ENCODE data around the gene RTF1. TPM values are rescaled to one million over a fixed set of nuclear protein-coding genes. Genes with fewer than 3 reads are reported as not detected.
"Not testable (repeated sequence)": the region's sequence is repeated elsewhere in the genome, so short reads cannot be mapped to it uniquely, and the experiment has no call there.

RTF1 gene
- polyA plus RNA-seq, 1 experiment, result 40.8 TPM

DNA sequence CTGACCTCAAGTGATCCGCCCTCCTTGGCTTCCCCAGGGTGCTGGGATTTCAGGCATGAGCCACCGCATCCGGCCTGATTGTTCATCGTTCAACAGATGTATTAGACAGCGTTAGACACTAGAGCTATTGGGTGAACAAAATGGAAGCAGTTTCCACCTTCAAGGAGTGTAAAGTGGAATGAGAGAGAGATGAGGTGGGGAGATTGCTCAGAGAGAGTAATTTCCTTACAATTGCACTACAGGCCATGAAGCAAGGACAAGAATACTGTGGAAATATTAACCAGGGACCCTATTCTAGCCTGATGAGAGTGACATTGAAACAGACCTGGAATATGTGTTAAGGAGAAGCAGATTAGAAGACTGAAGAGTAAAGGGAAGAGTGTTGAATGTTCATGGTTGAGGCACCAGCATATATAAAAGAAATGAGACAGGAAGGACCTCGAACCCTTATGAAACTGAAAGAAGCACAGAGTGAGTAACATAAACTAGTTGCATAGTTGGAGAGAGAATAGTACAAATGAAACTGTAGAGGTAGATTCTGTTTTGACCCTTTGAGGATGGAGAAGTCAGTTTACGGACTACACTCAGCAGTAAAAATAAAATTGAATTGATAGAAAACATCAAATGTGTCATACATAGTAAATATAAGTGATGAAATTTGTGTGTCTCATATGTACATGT lies 7.2 kb downstream of the RTF1 start:
- TF ChIP-seq, protein P1, sequence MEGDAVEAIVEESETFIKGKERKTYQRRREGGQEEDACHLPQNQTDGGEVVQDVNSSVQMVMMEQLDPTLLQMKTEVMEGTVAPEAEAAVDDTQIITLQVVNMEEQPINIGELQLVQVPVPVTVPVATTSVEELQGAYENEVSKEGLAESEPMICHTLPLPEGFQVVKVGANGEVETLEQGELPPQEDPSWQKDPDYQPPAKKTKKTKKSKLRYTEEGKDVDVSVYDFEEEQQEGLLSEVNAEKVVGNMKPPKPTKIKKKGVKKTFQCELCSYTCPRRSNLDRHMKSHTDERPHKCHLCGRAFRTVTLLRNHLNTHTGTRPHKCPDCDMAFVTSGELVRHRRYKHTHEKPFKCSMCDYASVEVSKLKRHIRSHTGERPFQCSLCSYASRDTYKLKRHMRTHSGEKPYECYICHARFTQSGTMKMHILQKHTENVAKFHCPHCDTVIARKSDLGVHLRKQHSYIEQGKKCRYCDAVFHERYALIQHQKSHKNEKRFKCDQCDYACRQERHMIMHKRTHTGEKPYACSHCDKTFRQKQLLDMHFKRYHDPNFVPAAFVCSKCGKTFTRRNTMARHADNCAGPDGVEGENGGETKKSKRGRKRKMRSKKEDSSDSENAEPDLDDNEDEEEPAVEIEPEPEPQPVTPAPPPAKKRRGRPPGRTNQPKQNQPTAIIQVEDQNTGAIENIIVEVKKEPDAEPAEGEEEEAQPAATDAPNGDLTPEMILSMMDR (IDR thresholded peaks at IDR 0.05; ENCODE audit: low read depth, low read length), result no peak
- DNase-seq (ENCODE audit: low read depth, low spot score), result no peak
- Histone ChIP-seq H3K27ac (ENCODE audit: low read depth, low read length) (no peak overlapping the region), H3K27me3 (ENCODE audit: control insufficient read depth, insufficient read depth, low read length) (no peaks in the 10 kb centered on the region), H3K4me3 (ENCODE audit: low read depth, low read length) (no peak overlapping the region), H3K9me3 (ENCODE audit: control insufficient read depth, insufficient read depth, low read length) (no peaks in the 10 kb centered on the region)
- POLR2A ChIA-PET, result no interaction called here
- CTCF ChIA-PET, result no interaction called here

DNA sequence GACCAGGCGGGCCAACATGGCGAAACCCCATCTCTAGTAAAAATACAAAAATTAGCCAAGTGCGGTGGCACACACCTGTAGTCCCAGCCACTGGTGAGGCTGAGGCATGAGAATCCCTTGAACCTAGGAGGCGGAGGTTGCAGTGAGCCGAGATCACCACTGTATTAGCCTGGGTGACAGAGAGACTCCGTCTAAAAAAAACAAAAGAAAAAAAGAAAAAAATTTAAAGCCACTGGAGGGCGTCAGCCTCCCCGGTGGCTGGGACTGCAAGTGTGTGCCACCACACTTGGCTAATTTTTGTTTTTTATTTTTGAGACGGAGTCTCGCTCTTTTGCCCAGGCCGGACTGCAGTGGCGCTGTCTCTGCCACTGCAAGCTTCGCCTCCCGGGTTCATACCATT lies 7.9 kb downstream of the RTF1 start:
- ChIA-PET CTCF (interaction anchor here (0.8 kb wide), 1 partner anchor 18 kb away, joined by 3 read pairs; no protein-coding TSS in a partner anchor), POLR2A (no interaction called here)
- TF ChIP-seq, protein P1 (IDR thresholded peaks at IDR 0.05; ENCODE audit: low read depth, low read length), result no peak

DNA sequence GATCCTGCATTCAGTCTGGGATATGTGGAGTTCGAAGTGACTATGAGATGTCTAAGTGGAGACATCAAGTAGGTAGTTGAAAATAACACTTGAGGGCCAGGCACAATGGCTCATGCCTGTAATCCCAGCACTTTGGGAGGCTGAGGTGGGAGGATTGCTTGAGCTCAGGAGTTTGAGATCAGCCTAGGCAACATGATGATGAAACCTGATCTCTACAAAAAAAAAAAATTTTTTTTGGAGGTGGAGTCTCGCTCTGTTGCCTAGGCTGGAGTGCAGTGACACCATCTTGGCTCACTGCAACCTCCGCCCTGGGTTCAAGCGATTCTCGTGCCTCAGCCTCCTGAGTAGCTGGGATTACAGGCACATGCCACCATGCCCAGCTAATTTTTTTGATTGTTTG lies 9.0 kb downstream of the RTF1 start:
- POLR2A ChIA-PET, result interaction anchor here (1.0 kb wide), 1 partner anchor 18 kb away, joined by 3 read pairs; no protein-coding TSS in a partner anchor
- CTCF ChIA-PET; H3K27me3 ChIP-seq (ENCODE audit: control insufficient read depth, insufficient read depth, low read length); H3K27ac ChIP-seq (ENCODE audit: low read depth, low read length); DNase-seq (ENCODE audit: low read depth, low spot score); H3K4me3 ChIP-seq (ENCODE audit: low read depth, low read length); H3K9me3 ChIP-seq (ENCODE audit: control insufficient read depth, insufficient read depth, low read length): not testable (repeated sequence)

More for the DNA sequence above, 7.9 kb downstream of the RTF1 start:
- H3K9me3 ChIP-seq (ENCODE audit: control insufficient read depth, insufficient read depth, low read length), result no peaks in the 10 kb centered on the region
- no peak overlapping the region for H3K4me3 ChIP-seq (ENCODE audit: low read depth, low read length)
- DNase-seq (ENCODE audit: low read depth, low spot score), result no peak
- H3K27ac ChIP-seq (ENCODE audit: low read depth, low read length), result no peak overlapping the region
- no peaks in the 10 kb centered on the region for H3K27me3 ChIP-seq (ENCODE audit: control insufficient read depth, insufficient read depth, low read length)

DNA sequence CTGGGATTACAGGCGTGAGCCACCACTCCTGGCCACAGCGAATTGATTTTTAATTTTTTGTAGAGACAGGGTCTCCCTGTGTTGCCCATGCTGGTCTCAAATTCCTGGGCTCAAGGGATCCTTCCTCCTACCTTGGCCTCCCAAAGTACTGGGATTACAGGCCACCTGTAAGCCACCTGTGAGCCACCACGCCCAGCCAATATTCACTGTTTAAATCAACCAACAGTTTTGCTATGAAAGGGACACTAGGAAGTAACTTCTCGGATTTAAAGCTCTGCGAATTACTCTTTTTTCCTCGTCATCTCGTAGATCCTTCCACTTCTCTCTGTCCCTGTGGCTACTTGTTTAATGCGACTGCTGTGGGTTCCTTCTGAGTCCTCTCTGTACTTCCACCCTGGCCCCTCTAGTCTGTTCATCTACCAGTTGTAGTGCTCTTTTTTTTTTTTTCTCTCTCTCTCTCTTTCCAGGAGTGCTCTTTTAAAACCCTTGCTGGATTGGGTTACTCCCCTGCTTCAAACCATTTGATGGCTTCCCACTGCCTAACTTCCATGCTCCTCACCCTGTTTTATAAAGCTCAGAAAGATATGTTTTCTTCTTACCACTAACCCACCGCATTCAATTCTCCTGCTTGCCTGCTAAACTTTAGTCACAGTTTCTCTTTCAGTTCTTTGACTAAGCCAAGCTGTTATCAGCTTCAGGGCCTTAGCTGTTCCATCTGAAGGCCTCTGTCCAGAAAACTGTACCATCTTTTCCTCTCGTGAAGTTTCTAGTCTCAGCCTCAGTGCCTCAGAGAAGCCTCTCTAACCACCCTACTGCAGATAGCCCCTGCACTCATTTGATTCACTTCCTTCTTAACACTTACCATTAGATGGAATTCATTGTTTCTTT lies 12.4 kb downstream of the RTF1 start:
- ChIA-PET POLR2A (interaction anchor here (0.6 kb wide), 1 partner anchor 27 kb away, joined by 5 read pairs; no protein-coding TSS in a partner anchor), CTCF (interaction anchor here (0.6 to 0.7 kb wide), 2 partner anchors 98 to 116 kb away, joined by 3 read pairs; no protein-coding TSS in a partner anchor)
- no peak for DNase-seq (ENCODE audit: low read depth, low spot score)
- Histone ChIP-seq H3K9me3 (ENCODE audit: control insufficient read depth, insufficient read depth, low read length) (no peaks in the 10 kb centered on the region), H3K27me3 (ENCODE audit: control insufficient read depth, insufficient read depth, low read length) (no peaks in the 10 kb centered on the region), H3K4me3 (ENCODE audit: low read depth, low read length) (no peak overlapping the region), H3K27ac (ENCODE audit: low read depth, low read length) (no peak overlapping the region)
- TF ChIP-seq, protein P1 (IDR thresholded peaks at IDR 0.05; ENCODE audit: low read depth, low read length), result no peak

DNA sequence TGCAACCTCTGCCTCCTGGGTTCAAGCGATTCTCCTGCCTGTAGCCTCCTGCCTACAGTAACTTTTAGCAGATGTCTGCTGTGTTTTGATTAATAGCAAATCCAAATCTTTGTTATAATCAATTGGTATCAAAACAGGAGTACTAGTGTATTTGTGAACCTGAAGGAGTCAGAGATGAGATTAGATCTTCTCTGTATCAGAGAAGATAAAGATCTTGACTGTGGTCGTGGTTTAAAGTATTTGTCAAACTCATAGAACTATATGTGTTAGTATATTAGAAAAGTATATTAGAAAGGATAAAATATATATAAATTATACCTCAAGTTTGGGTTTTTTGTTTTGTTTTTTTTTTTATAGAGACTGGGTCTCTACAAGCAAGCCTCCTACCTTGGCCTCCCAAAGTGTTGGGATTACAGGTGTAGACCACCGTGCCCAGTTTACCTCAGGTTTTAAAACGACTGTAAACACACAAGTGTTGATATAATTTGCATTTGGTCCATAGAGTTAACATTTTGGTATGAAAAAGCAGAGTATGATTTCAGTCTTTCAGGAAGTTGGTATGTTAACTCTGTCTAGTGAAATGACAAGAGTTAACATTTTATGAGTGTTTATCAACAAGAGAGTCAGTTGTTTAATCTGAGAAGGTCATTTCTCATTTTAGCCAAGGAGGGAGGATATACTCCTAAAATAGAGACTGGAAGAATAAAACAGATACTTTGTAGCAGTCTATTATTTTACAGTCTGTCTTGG lies 18.3 kb downstream of the RTF1 start:
- no peak for DNase-seq (ENCODE audit: low read depth, low spot score)
- no peak overlapping the region for H3K4me3 ChIP-seq (ENCODE audit: low read depth, low read length)
- ChIA-PET POLR2A (no interaction called here), CTCF (no interaction called here)
- H3K27ac ChIP-seq (ENCODE audit: low read depth, low read length), result no peak overlapping the region
- no peaks in the 10 kb centered on the region for H3K9me3 ChIP-seq (ENCODE audit: control insufficient read depth, insufficient read depth, low read length)
- TF ChIP-seq, protein P1 (IDR thresholded peaks at IDR 0.05; ENCODE audit: low read depth, low read length), result no peak
- no peaks in the 10 kb centered on the region for H3K27me3 ChIP-seq (ENCODE audit: control insufficient read depth, insufficient read depth, low read length)

All from AG04450 (cell line).